Adrenal gland (tissue), 5 donors: Measurements from ENCODE around the gene KIAA1671.

ENCODE experiments used
- CTCF ChIP-seq, 6 experiments: fragments of 450-650 bp in 4 of 6; fragments of 200-600 bp in 2 of 6; sonication (generic) in 1 of 6; IDR thresholded peaks; 1 replicate in 5 of 6; 2 replicates in 1 of 6; pipeline versions ENCODE4 v1.5.1 to v1.8.0; 2016 to 2021; ENCODE audit warnings: antibody characterized with exemption in 6 of 6, mild to moderate bottlenecking in 2 of 6, moderate library complexity in 1 of 6
- POLR2A ChIP-seq, 2 donors: fragments of 450-650 bp; IDR thresholded peaks; one replicate each; pipeline ENCODE4 v1.6.1; 2017; ENCODE audit warnings: antibody characterized with exemption in 2 of 2, mild to moderate bottlenecking in 2 of 2, moderate library complexity in 1 of 2
- donor health status: DM: no; HTN: no; CAD: no.

GRCh38 chr22:25144522-25144921 is 192.0 kb downstream of the KIAA1671 start:
- TF ChIP-seq CTCF (IDR thresholded peaks at IDR 0.05) = no peak
- no peak for TF ChIP-seq POLR2A (IDR thresholded peaks at IDR 0.05)
